22Rv1 (cell line): ENCODE measurements around the gene PRSS38.

Experiments used
- CTCF ChIP-seq: fragments of 450-650 bp; IDR thresholded peaks from 2 replicates; pipeline ENCODE4 v1.5.1; 2017; ENCODE audit warnings: mild to moderate bottlenecking
- ZFX ChIP-seq: fragments of 450-650 bp; IDR thresholded peaks from 2 replicates; pipeline ENCODE4 v1.6.1; 2017; ENCODE audit warnings: antibody characterized with exemption, borderline replicate concordance

DNA sequence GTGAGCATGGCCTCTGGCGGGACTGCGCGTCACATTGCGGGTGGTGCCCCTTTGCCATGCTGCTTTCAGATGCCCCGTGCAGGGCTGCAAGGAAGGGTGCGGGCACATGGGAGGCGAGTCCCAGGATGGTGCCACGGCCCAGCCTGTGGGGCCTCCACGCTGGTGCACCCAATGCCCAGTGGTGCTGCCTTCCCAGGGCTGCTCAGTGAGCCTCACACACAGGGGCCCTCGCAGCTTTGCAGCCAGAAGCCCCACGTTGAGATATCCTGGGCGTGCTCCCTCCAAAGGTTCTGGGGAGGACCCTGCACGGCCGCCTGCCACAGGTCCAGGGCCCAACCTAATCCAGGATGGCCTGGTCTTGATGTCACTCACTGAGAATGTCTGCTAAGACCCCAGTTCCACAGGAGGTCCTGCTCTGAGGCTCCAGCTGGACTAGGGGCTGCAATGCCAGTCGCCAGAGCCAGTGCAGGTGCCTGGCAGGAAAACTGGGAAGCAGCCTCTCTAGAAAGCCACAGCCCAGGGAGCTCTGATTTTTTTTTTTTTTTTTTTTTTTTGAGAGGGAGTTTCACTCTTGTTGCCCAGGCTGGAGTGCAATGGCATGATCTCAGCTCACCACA, 34.1 kb upstream of the PRSS38 start:
- TF ChIP-seq CTCF: no peak
- no peak for TF ChIP-seq ZFX
